HUES48 (cell line): Measurements from ENCODE around the gene ARHGAP22.

ENCODE experiments used
- H3K27ac ChIP-seq: one replicate; pipeline ENCODE4 v1.7.0; 2013; ENCODE audit warnings: low read depth, low read length, inconsistent platforms
- H3K27me3 ChIP-seq: 2 replicates; pipeline ENCODE4 v1.6.1; 2013; ENCODE audit warnings: mild to moderate bottlenecking, low read length; ENCODE audit not compliant: control insufficient read depth, insufficient read depth
- H3K36me3 ChIP-seq: 2 replicates; pipeline ENCODE4 v1.6.1; 2013; ENCODE audit warnings: low read length; ENCODE audit not compliant: control insufficient read depth, insufficient read depth
- H3K4me1 ChIP-seq: 2 replicates; pipeline ENCODE4 v1.6.1; 2013; ENCODE audit warnings: mild to moderate bottlenecking, low read length; ENCODE audit not compliant: control insufficient read depth, insufficient read depth
- H3K4me3 ChIP-seq: 2 replicates; pipeline ENCODE4 v1.5.1; 2013; ENCODE audit warnings: mild to moderate bottlenecking, low read depth, low read length
- H3K9ac ChIP-seq: 2 replicates; pipeline ENCODE4 v1.6.1; 2013; ENCODE audit warnings: mild to moderate bottlenecking, low read depth, low read length, moderate library complexity
- H3K9me3 ChIP-seq: 2 replicates; pipeline ENCODE4 v1.6.1; 2013; ENCODE audit warnings: low read length; ENCODE audit not compliant: control insufficient read depth, insufficient read depth

Gene ARHGAP22

DNA sequence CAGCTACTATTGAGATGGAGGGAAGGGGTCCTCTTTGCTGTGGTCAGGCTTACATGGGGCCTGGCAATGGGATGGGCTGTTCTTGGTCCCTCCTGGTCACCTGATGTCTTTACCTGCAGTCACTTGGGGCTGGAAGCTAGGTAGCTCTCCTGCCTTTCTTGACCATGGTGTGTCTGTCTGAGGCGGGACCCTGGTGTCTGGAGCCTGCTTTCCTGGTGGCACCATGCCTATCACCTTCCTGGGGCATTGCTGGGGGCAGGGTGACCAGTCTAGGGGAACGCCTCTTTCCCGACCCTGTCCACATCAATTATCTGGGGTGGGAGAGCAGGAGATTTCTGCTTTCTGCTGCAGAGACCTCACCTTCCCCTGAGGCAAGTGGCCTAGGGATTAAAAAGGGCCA lies 55.6 kb downstream of the ARHGAP22 start:
- H3K4me1 ChIP-seq: peaks cover 7% of the 10 kb centered on the region
- no peak overlapping the region for H3K27ac ChIP-seq
- no peak overlapping the region for H3K9ac ChIP-seq
- H3K27me3 ChIP-seq: no peaks in the 10 kb centered on the region
- H3K36me3 ChIP-seq: no peaks in the 10 kb centered on the region
- no peak overlapping the region for H3K4me3 ChIP-seq
- H3K9me3 ChIP-seq: no peaks in the 10 kb centered on the region

DNA sequence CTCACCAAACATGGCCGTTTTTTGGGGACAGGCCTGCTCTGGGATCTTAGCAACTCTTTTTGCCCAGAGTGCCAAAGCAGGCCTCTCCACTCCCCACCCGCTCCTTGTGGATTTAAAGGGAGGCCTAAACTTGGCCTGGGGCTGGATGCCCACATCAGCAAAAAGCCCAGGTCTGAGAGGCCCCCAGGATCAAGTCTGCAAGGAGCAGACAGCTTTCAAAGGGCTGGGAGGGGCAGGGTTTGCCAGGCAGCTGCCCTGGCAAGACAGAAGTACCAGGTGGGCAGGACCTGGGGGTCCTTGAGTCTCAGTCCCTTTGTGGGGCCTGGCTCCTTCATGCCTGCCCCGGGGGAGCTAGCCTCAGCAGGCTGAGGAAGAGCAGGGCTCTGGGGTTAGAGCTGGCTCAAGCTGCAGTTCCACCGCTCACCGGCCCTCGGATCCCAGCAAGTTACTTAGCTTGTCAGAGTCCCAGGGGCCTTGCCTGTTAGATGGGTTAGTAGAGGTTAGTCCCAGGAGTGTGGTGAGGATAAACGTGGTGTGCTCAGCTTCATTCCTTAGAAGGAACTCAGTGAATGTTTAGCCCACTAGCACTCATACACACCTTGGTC lies 56.2 kb downstream of the ARHGAP22 start:
- Histone ChIP-seq H3K9me3 (no peaks in the 10 kb centered on the region), H3K27me3 (no peaks in the 10 kb centered on the region), H3K4me3 (no peak overlapping the region), H3K4me1 (peaks cover 7% of the 10 kb centered on the region), H3K36me3 (no peaks in the 10 kb centered on the region), H3K27ac (no peak overlapping the region), H3K9ac (no peak overlapping the region)

- H3K27me3 ChIP-seq: no peaks in the 10 kb centered on the region
Observed at GRCh38 chr10:48547981-48548380, 56.9 kb downstream of the ARHGAP22 start.

DNA sequence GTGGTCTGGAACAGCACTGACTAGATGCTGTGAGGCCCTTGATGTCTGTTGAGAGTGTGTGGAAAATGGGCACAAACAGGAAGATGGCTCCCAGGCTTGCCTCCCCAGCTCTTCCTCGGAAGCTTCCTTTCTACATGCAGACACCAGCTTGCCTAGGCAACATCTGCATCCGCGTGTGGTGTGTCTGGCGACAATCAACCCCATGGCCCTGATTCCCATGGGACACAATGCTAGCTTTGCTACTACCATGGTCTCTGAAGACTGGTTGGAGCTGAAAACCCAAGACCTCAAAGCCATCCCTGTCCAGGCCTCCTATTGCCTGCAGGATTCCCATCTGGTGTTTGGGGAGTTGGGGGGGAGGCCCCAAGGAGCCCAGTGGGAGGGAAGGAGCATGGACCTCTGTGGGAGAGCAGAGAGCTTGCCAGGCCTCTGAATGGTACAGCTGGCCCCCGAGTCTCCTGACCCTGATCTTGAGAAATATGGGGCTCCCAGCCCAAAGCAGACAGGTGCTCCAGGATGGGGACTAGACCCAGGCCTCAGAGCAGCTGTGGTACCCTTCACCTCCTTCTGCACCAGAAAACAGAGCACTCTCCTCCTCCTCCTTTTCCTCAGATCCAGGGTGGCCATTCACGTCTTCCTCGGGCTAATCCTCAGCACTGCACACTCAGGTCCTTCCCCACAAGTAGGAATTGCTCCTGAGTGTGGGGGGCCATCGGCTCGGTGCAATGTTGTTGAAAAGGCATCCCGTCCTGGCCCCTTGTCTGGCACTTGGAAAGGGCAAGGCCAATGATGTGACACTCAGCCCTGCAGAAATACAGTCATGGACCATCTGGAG lies 57.6 kb downstream of the ARHGAP22 start:
- Histone ChIP-seq H3K4me3 (no peak overlapping the region), H3K27me3 (no peaks in the 10 kb centered on the region), H3K4me1 (peaks cover 4% of the 10 kb centered on the region; the same call in 1 of the 2 replicates), H3K9me3 (no peaks in the 10 kb centered on the region), H3K36me3 (no peaks in the 10 kb centered on the region), H3K27ac (no peak overlapping the region), H3K9ac (no peak overlapping the region)

More at GRCh38 chr10:48547981-48548380, 56.9 kb downstream of the ARHGAP22 start:
- no peak overlapping the region for H3K4me3 ChIP-seq
- no peaks in the 10 kb centered on the region for H3K36me3 ChIP-seq
- no peak overlapping the region for H3K27ac ChIP-seq
- no peak overlapping the region for H3K9ac ChIP-seq
- H3K4me1 ChIP-seq: peaks cover 4% of the 10 kb centered on the region
- no peaks in the 10 kb centered on the region for H3K9me3 ChIP-seq

GRCh38 chr10:48545462-48546145 lies 59.3 kb downstream of the ARHGAP22 start:
- Histone ChIP-seq H3K27ac (no peak overlapping the region), H3K27me3 (no peaks in the 10 kb centered on the region), H3K4me1 (no peaks in the 10 kb centered on the region), H3K9me3 (no peaks in the 10 kb centered on the region), H3K9ac (no peak overlapping the region; the same call in 1 of the 2 replicates), H3K4me3 (no peak overlapping the region), H3K36me3 (no peaks in the 10 kb centered on the region)

GRCh38 chr10:48543182-48543844 lies 61.6 kb downstream of the ARHGAP22 start:
- Histone ChIP-seq H3K9me3 (no peaks in the 10 kb centered on the region), H3K36me3 (no peaks in the 10 kb centered on the region), H3K9ac (no peak overlapping the region), H3K27ac (no peak overlapping the region), H3K4me3 (no peak overlapping the region), H3K27me3 (no peaks in the 10 kb centered on the region), H3K4me1 (no peaks in the 10 kb centered on the region; the same call in 1 of the 2 replicates)

DNA sequence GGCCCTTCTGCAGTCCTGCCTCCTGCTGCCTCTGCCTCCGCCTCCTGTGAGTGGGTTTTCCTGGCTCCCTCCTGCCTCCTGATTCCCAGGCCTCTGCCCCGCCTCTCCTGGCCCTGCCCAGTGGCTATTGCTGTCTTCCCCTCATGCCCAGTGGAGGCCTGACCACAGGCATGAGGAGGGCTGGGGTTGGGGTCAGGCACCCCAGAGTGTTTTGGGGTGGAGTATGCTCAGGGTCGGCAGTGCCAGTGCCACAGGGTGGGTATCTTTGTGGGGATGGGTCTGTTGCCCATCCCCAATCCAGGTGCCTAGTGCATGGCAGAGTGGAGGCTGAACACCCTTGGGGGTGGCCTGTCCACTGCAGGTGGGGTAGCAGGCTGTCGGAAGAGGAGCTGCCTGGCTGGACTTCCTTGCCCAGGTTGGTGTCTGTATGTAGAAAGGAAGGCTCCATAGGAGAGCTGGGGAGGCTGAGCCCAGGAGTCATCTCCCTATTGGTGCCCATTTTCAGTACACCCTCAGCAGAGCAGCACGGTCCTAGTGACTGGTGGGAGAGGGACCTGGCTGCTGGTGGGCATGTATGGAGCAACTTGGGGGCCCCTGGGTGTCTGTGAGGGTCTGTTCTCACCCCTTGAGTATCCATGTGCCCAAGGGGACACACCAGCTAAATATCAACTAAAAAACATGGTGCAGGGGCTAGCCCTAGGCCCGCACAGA lies 62.2 kb downstream of the ARHGAP22 start:
- Histone ChIP-seq H3K9me3 (no peaks in the 10 kb centered on the region), H3K9ac (no peak overlapping the region), H3K4me1 (no peaks in the 10 kb centered on the region; the same call in 1 of the 2 replicates), H3K36me3 (no peaks in the 10 kb centered on the region), H3K27me3 (no peaks in the 10 kb centered on the region), H3K27ac (no peak overlapping the region), H3K4me3 (no peak overlapping the region)

DNA sequence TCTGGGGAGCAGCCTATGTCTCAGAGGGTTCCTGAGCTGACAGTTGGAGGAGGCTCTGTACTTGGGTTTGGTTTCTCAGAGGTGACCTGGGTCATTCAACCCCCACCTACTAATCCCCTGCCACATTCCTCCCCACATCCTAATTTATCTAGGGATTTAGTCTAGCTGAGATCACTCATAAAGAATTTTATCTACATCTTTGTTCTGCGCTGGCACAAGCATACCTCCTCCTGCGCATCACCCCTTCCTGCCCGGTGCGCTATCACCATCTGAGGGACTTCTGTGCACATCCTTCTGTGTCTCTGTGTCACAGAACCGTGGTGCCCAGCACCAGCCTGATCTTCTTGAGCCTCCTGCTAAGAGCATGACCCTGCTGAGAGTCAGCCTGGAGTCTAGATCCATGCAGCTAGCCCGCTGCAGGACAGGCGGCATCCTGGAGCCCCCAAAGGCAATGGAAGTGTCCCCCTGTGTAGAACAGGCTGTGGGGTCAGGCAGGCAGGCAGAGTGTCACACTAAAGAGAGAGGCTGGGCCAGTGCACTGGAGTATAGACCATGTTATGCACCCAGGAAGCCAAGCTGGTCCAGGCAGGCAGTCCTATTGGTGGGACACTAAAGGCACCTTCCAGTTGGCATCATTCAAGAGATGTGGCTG lies 63.6 kb downstream of the ARHGAP22 start:
- H3K4me3 ChIP-seq: no peak overlapping the region
- no peak overlapping the region for H3K27ac ChIP-seq
- H3K9ac ChIP-seq: no peak overlapping the region
- peaks cover 13% of the 10 kb centered on the region for H3K4me1 ChIP-seq
- H3K36me3 ChIP-seq: no peaks in the 10 kb centered on the region
- H3K9me3 ChIP-seq: no peaks in the 10 kb centered on the region
- H3K27me3 ChIP-seq: no peaks in the 10 kb centered on the region

GRCh38 chr10:48538611-48539010 lies 66.3 kb downstream of the ARHGAP22 start:
- no peak overlapping the region for H3K27ac ChIP-seq
- no peaks in the 10 kb centered on the region for H3K9me3 ChIP-seq
- no peak overlapping the region for H3K9ac ChIP-seq
- H3K4me3 ChIP-seq: no peak overlapping the region
- no peaks in the 10 kb centered on the region for H3K36me3 ChIP-seq
- H3K4me1 ChIP-seq: peaks cover 36% of the 10 kb centered on the region
- H3K27me3 ChIP-seq: no peaks in the 10 kb centered on the region
